Suprapubic skin (tissue), 4 donors: ENCODE results near the gene VASP. TPM values are rescaled to one million over a fixed set of nuclear protein-coding genes. Genes with fewer than 3 reads are reported as not detected.

ENCODE experiments used
- DNase-seq, 2 donors: peaks; one replicate each; pipeline ENCODE4 v3.0.0-alpha.2; 2019; ENCODE audit warnings: low spot score in 2 of 2
- H3K27ac ChIP-seq: fragments of 200-600 bp; sonication (generic); one replicate; pipeline ENCODE4 v1.5.1; 2019
- H3K27me3 ChIP-seq: fragments of 200-600 bp; sonication (generic); one replicate; pipeline ENCODE4 v1.5.1; 2019
- H3K36me3 ChIP-seq: fragments of 200-600 bp; sonication (generic); one replicate; pipeline ENCODE4 v1.5.1; 2019
- H3K4me1 ChIP-seq: fragments of 200-600 bp; sonication (generic); one replicate; pipeline ENCODE4 v1.5.1; 2019
- H3K4me3 ChIP-seq: fragments of 200-600 bp; sonication (generic); one replicate; pipeline ENCODE4 v1.5.1; 2019; ENCODE audit warnings: mild to moderate bottlenecking
- H3K9me3 ChIP-seq: fragments of 200-600 bp; sonication (generic); one replicate; pipeline ENCODE4 v1.5.1; 2019
- CTCF ChIP-seq, 2 donors: fragments of 200-600 bp in 1 of 2; fragments of 450-650 bp in 1 of 2; sonication (generic) in 1 of 2; IDR thresholded peaks; one replicate each; pipeline ENCODE4 v1.5.1; 2016 to 2019; ENCODE audit warnings: antibody characterized with exemption in 2 of 2, mild to moderate bottlenecking in 1 of 2, moderate library complexity in 1 of 2
- EP300 ChIP-seq: sonication (generic); formaldehyde crosslinking; IDR thresholded peaks from one replicate; pipeline ENCODE4 v1.6.1; 2017; ENCODE audit warnings: antibody characterized with exemption
- POLR2A ChIP-seq, 2 donors: fragments of 450-650 bp; IDR thresholded peaks; one replicate each; pipeline ENCODE4 v1.6.1; 2017; ENCODE audit warnings: antibody characterized with exemption in 2 of 2, mild to moderate bottlenecking in 2 of 2, moderate library complexity in 2 of 2
- POLR2AphosphoS5 ChIP-seq, 3 donors: sonication (generic); formaldehyde crosslinking; IDR thresholded peaks; one replicate each; pipeline ENCODE4 v1.6.1; 2017; ENCODE audit warnings: antibody characterized with exemption in 3 of 3
- WGBS: methylation state at CpG from one replicate; pipeline ENCODE4 v1.1.5; 2018; 5-methylcytosine and 5-hydroxymethylcytosine counted together
- total RNA-seq, 4 donors: library from RNA; depleted of rRNA; stranded (reverse); fragments of >200 nt; gene quantifications; one replicate each; pipeline ENCODE4 v1.1.0, GENCODE V29; 2016

VASP gene
- total RNA-seq: 10 to 100 TPM; 34.8 to 51.3 (median 43.6) TPM

- Histone ChIP-seq H3K4me1 (peaks cover 38% of the 10 kb centered on the region), H3K9me3 (no peaks in the 10 kb centered on the region), H3K36me3 (no peaks in the 10 kb centered on the region), H3K4me3 (peak within 1 kb of the TSS; percentile 93), H3K27me3 (no peaks in the 10 kb centered on the region), H3K27ac (peak within 1 kb of the TSS; percentile 91)
- WGBS: under 1% methylated on average over 43 of the region's 65 CpGs
- TF ChIP-seq CTCF (IDR thresholded peaks at IDR 0.05): no peak
- TF ChIP-seq EP300: no peak
- peak; percentile 66 to 79 for TF ChIP-seq POLR2A (IDR thresholded peaks at IDR 0.05)
- peak in 2 of 3 donors; percentile 52 to 79 for TF ChIP-seq POLR2AphosphoS5 (IDR thresholded peaks at IDR 0.05)
- peak; percentile 91 to 93 for DNase-seq
Observed at GRCh38 chr19:45506989-45507871, at the start of gene VASP. TSS of gene VASP (plus strand) at chr19:45507479. CDS start at chr19:45507772, 293 bp downstream.

GRCh38 chr19:45457776-45458175 is 49.5 kb upstream of the VASP start:
- Histone ChIP-seq H3K36me3 (no peaks in the 10 kb centered on the region), H3K9me3 (no peaks in the 10 kb centered on the region), H3K27me3 (no peaks in the 10 kb centered on the region), H3K4me1 (peaks cover 26% of the 10 kb centered on the region), H3K4me3 (no peak overlapping the region), H3K27ac (no peak overlapping the region)
- no peak for DNase-seq
- no peak for TF ChIP-seq POLR2AphosphoS5 (IDR thresholded peaks at IDR 0.05)
- TF ChIP-seq POLR2A (IDR thresholded peaks at IDR 0.05): no peak
- TF ChIP-seq CTCF (IDR thresholded peaks at IDR 0.05): no peak
- no peak for TF ChIP-seq EP300

- DNase-seq: no peak
- Histone ChIP-seq H3K4me3 (no peak overlapping the region), H3K4me1 (peaks cover 8% of the 10 kb centered on the region), H3K27me3 (no peaks in the 10 kb centered on the region), H3K27ac (no peak overlapping the region), H3K36me3 (no peaks in the 10 kb centered on the region), H3K9me3 (no peaks in the 10 kb centered on the region)
- no peak for TF ChIP-seq CTCF (IDR thresholded peaks at IDR 0.05)
- no peak for TF ChIP-seq POLR2AphosphoS5 (IDR thresholded peaks at IDR 0.05)
- TF ChIP-seq POLR2A (IDR thresholded peaks at IDR 0.05): no peak
- no peak for TF ChIP-seq EP300
- WGBS: 53% methylated on average over 6 of the region's 8 CpGs
Observed at GRCh38 chr19:45460807-45461347, 46.4 kb upstream of the VASP start.

GRCh38 chr19:45462174-45462573 is 45.1 kb upstream of the VASP start:
- WGBS: 83% methylated on average over 4 of the region's 4 CpGs
- H3K27ac ChIP-seq: no peak overlapping the region
- no peaks in the 10 kb centered on the region for H3K9me3 ChIP-seq
- H3K36me3 ChIP-seq: no peaks in the 10 kb centered on the region
- TF ChIP-seq CTCF (IDR thresholded peaks at IDR 0.05): no peak
- no peak for TF ChIP-seq POLR2A (IDR thresholded peaks at IDR 0.05)
- no peak for TF ChIP-seq POLR2AphosphoS5 (IDR thresholded peaks at IDR 0.05)
- DNase-seq: no peak
- H3K4me1 ChIP-seq: peaks cover 5% of the 10 kb centered on the region
- no peaks in the 10 kb centered on the region for H3K27me3 ChIP-seq
- H3K4me3 ChIP-seq: no peak overlapping the region

GRCh38 chr19:45463241-45463640 is 44.0 kb upstream of the VASP start:
- WGBS: 78% methylated on average over 3 of the region's 4 CpGs
- Histone ChIP-seq H3K4me1 (peaks cover 13% of the 10 kb centered on the region), H3K9me3 (no peaks in the 10 kb centered on the region), H3K4me3 (no peak overlapping the region), H3K27me3 (no peaks in the 10 kb centered on the region), H3K27ac (no peak overlapping the region), H3K36me3 (no peaks in the 10 kb centered on the region)
- DNase-seq: no peak
- TF ChIP-seq EP300: no peak
- no peak for TF ChIP-seq POLR2A (IDR thresholded peaks at IDR 0.05)
- TF ChIP-seq POLR2AphosphoS5 (IDR thresholded peaks at IDR 0.05): no peak
- no peak for TF ChIP-seq CTCF (IDR thresholded peaks at IDR 0.05)
